ENCODE data around the gene KIF4A.

- TF ChIP-seq POLR2A (IDR thresholded peaks at IDR 0.05) (no peak), CTCF (IDR thresholded peaks at IDR 0.05) (no peak)
Measured at GRCh38 chrX:70466968-70467367, 177.1 kb downstream of the KIF4A start.
